ENCODE results near the gene CECR2. TPM values are rescaled to one million over a fixed set of nuclear protein-coding genes. Genes with fewer than 3 reads are reported as not detected.
A peak's percentile ranks its signal among the peaks of the same experiment; 100 is the strongest.

CECR2 gene
- total RNA-seq, 1 donor from 2014 or later, result 0.10 TPM

- DNase-seq (ENCODE audit: low read depth), result peak; percentile 43
Observed at GRCh38 chr22:17569971-17570511, 200.8 kb downstream of the CECR2 start.

DNA sequence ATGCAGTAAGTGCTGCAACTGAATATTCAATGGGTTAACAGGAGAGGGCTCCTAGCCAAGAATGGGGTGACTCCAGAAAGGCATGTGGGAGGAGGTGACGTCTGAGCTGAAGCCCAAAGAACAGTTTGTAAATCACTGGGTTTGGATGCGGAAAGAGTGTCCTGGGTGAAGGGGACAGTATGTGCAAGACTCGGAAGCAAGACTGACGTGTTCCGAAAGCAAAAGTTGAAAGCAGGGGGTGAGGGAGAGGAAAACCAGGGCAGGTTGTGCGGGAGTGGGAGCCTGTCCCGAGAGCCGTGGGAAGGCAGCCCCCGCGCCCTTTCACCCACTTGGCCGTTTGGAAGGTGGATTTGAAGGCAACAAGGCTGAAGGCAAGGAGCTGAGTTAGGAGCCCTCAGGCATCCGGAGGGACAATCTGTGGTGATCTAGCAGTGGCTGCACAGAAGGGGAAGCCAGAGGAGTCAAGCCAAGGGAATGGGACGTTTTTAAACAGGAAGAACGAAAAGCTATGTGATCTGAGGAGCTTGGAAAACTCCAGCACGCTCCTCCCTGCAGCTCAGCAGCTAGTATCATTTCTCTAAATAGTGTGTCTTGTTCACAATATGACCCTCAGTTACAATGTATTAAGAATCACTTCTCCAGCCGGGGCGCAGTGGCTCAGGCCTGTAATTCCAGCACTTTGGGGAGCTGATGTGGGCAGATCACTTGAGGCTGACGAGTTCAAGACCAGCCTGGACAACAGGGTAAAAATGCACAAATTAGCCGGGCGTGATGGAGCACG is 201.8 kb downstream of the CECR2 start:
- peak; percentile 85 for DNase-seq (ENCODE audit: low read depth)

GRCh38 chr22:17575151-17575550 is 205.9 kb downstream of the CECR2 start:
- DNase-seq (ENCODE audit: low read depth), result no peak

DNA sequence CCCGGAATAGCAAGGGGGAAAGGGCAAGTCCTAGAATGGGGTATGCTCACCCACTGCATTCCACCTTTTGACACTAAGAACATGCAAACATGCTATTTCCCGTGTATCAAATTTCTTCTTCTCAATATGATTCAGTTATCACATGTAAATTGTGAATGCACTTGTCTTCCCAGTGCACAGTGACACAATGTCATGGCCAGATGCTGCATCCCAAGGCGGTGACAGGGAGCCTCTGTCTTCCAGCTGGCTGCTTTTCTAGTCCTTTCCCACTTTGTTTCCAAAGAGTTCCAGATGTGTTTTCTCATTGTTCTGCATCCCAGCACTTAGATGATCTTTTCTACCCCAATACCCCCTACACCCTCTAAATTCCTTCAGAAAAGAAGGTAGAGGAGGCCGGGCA is 206.4 kb downstream of the CECR2 start:
- no peak for DNase-seq (ENCODE audit: low read depth)

- peak; percentile 99 for DNase-seq (ENCODE audit: low read depth)
Observed at GRCh38 chr22:17576470-17576869, 207.2 kb downstream of the CECR2 start.

DNA sequence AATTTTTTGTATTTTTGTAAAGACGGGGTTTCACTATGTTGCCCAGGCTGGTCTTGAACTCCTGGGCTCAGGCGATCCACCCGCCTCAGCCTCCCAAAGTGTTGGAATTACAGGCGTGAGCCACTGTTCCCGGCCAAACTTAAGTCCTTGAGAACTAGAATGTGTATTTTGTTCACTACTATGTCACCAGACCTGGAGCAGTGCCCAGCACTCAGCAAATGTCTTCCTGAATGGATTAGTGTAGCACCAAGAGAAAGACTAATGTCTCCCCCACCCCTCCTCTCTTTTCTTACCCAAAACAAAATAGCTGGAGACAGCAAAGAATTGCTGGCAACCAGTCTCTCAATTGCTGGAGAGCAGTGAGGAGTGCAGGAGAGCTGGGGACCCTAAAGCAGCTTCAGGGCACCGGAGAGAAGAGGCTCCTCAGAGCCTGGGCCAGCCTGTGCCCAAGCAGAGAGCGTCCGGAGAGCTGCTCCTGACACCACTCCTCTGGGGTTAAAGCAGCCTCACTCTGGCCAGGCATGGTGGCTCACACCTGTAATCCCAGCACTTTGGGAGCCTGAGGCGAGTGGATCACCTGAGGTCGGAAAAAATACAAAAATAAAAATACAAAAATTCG is 209.0 kb downstream of the CECR2 start:
- peak; percentile 69 for DNase-seq (ENCODE audit: low read depth)

DNA sequence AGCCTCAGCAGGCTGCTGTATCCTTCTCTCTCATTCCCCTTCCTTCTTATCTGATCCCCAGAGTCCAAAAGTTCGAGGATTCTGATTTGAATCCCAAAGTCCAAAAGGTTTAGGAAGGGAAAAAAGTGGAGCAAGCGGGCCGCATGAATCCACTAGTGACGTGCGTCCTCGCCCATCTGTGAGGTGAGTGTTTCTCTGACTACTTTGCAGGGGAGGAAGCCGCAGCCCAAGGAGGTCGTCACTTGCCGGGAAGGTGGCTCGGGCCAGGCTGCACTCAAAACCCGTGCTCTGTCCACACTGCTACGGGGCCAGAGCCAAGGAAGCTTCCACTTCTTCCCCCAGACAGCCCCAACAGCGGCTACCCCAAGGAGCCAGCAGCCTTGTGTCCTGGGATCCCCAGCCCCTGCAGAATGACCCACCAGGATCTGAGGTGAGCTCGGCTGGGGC is 210.3 kb downstream of the CECR2 start:
- DNase-seq (ENCODE audit: low read depth), result no peak

GRCh38 chr22:17580441-17581031 is 211.3 kb downstream of the CECR2 start:
- no peak for DNase-seq (ENCODE audit: low read depth)

DNA sequence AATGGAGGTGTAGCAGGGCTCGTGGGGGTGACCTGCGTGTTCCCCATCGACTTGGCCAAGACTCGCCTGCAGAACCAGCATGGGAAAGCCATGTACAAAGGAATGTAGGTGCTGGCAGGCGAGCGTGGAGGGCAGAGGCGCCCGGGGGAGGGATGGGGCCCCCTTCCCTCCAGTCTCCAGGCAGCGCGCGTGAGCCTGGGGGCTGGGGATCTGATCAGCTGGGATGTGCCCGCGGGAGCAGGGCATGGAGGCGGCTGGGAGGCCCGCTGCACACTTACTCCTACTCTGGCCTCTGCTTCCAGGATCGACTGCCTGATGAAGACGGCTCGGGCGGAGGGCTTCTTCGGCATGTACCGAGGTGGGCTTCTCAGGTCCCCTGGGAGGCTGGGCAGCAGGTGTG is 211.8 kb downstream of the CECR2 start:
- no peak for DNase-seq (ENCODE audit: low read depth)

- DNase-seq (ENCODE audit: low read depth), result no peak
Observed at GRCh38 chr22:17581631-17582030, 212.4 kb downstream of the CECR2 start.

DNA sequence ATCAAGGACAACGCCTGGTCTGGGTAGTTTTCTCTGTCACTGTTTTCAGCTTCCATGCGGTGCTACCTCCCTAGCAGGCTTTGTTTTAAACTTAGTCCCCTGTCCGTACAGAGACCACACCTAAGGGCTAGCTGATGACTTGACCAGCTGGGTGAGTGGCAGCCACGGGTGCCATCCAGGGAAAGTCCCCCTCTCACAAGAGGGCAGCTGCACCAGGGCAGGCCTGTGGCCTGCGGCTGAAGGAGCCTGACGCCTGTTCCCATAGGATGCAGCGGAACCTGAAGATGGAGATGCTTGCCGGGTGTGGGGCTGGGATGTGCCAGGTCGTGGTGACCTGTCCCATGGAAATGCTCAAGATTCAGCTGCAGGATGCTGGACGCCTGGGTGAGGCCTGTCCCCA is 213.9 kb downstream of the CECR2 start:
- DNase-seq (ENCODE audit: low read depth), result no peak

- no peak for DNase-seq (ENCODE audit: low read depth)
Observed at GRCh38 chr22:17586831-17587440, 217.7 kb downstream of the CECR2 start.

DNA sequence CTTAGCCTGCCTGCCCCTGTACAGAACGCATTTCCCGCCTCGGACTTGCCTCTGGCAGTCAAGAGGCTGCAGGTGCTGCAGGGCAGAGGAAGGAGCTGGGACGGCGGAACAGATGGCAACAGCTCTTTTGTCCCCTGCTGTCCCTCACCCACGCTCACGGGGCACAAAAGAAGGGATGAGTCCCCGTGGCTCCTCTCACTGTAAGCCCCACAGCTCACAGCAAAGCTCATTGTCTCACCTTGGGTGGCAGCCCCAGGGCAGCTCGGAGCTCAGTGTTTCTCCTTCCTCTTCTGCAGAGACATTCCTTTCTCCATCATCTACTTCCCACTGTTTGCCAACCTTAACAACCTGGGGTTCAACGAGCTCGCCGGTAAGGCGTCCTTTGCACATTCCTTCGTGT is 218.4 kb downstream of the CECR2 start:
- no peak for DNase-seq (ENCODE audit: low read depth)

GRCh38 chr22:17588606-17589005 is 219.3 kb downstream of the CECR2 start:
- DNase-seq (ENCODE audit: low read depth), result no peak

DNA sequence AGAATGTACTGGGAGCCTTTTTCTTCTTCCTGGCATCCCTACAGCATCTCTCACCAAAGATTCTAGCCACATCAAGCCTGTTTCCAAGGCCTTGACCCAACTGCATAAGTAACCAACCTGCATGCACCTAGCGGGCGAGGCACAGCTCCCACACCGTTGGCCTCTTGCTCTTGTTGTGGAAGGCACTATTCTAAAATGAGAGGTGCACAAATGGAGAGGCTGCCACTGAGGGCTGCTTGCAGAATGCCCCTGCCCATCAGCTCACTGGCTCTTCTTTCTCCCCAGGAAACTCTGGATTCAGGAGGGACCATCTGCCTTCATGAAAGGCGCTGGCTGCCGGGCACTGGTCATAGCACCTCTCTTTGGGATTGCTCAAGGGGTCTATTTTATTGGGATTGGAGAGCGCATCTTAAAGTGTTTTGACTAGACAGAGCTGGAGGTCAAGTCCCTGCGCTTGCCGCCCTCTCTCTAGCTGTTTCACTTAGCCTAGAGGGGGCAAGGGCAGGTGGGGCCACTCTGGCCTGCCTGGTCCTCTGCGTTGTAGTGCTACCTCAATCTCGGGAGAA is 220.6 kb downstream of the CECR2 start:
- no peak for DNase-seq (ENCODE audit: low read depth)

- DNase-seq (ENCODE audit: low read depth), result no peak
Observed at GRCh38 chr22:17590586-17590985, 221.3 kb downstream of the CECR2 start.

GRCh38 chr22:17592201-17592600 is 222.9 kb downstream of the CECR2 start:
- DNase-seq (ENCODE audit: low read depth), result no peak

DNA sequence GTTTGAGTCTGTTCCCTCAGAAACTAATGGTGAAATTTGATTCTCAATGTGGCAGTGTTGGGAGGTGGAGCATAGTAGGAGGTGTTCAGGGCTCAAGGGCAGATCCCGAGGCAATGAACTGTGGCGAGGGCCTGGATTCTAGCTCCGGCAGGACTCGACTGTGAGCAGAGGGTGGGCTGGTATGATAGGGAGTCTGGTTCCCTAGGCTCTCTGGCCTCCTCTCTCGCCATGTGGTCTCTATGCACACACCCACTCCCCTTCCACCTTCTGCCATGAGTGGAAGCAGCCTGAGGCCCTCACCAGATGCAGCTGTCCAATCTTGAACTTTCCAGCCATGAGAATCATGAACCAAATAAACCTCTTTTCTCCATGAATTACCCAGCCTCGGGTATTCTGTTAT is 227.0 kb downstream of the CECR2 start:
- no peak for DNase-seq (ENCODE audit: low read depth)

DNA sequence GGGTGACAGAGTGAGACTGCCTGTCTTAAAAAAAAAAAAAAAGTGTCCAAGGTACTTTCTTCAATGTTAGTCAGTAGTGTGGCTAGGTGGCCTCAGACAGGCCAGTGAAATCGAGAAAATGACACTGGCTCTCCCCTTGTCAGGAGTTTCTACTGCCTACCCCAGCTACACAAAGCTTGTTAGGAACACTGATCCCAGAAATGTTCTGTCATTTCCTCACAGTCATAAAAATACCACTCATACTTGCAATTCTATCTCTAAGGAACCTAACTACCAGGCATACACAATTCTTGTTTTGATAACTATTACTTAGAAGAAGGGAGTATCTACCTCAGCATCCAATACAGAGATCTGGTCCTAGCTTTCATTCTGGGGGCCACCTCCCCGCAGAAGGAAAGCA is 228.0 kb downstream of the CECR2 start:
- peak; percentile 36 for DNase-seq (ENCODE audit: low read depth)

GRCh38 chr22:17598318-17598717 is 229.1 kb downstream of the CECR2 start:
- no peak for DNase-seq (ENCODE audit: low read depth)

- DNase-seq (ENCODE audit: low read depth), result peak; percentile 13
Observed at GRCh38 chr22:17601031-17601430, 231.8 kb downstream of the CECR2 start.

DNA sequence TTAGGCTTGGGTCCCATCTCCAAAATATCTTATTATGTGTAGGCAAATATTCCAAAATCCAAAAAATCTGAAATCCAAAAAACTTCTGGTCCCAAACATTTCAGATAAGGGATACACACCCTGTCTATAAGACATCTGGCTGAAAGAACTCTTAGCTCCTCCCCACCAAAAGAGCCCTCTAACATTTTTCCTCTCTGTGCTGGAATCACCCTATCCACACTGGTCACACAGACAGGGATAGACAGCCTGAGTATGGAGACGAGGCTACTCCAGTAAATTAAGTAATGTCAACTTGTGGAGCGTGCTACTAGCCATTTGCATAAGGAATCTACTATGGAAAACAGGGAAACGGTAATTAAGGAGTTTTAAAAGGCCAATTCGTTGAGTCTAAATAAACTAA is 234.4 kb downstream of the CECR2 start:
- no peak for DNase-seq (ENCODE audit: low read depth)

Measured in renal cortical epithelial cell (primary cell).